NK-92 (cell line): ENCODE measurements around the gene RIPOR3.
"Not testable (repeated sequence)": the region's sequence is repeated elsewhere in the genome, so short reads cannot be mapped to it uniquely, and the experiment has no call there.

Source experiments
- DNase-seq: peaks from one replicate; lab custom pipeline; 2025; ENCODE audit not compliant: unreplicated experiment; lab: John Stamatoyannopoulos, UW

Gene RIPOR3

DNA sequence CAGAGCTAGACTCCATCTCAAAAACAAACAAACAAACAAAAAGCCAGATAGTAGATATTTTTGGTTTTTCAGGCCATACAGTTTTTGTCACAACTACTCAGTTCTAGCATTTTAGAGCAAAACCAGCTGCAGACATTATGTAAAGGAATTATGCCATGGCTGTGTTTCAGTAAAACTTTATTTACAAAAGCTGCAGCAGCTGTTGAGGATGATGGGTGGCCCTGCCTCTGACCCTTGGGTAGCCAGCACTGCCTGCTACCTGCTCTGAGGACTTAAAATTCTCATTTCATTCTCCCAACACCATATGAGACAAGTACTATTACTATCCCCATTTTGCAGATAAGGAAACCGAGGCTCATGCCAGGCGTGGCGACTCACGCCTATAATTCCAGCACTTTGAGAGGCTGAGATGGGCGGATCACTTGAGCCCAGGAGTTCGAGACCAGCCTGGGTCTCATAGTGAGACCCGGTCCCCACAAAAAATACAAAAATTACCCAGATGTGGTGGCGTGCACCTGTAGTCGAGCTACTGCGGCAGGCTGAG is 56.3 kb downstream of the RIPOR3 start:
- DNase-seq: no peak

DNA sequence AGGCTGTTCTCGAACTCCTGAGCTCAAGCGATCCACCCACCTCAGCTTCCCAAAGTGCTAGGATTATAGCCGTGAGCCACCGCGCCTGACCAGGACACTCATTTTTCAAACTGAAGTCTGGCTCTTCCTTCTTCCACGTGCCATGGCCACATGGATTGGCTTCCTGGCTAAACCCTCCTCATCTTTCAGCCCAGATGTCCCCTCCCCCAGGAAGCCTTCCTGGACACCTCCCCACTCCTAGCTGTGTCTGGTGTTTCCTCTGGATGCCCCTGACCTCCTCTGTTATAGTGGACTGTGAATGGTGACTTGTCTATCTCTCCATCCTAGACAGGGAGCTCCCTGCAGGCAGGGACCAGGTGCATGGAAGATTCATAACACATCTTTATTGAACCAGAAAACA is 57.2 kb downstream of the RIPOR3 start:
- no peak for DNase-seq

GRCh38 chr20:50633361-50633760 is 58.0 kb downstream of the RIPOR3 start:
- DNase-seq: no peak

GRCh38 chr20:50632701-50633100 is 58.6 kb downstream of the RIPOR3 start:
- DNase-seq: no peak

- DNase-seq: no peak
These were observed 59.1 kb downstream of the RIPOR3 start for GRCh38 chr20:50632236-50632635.

DNA sequence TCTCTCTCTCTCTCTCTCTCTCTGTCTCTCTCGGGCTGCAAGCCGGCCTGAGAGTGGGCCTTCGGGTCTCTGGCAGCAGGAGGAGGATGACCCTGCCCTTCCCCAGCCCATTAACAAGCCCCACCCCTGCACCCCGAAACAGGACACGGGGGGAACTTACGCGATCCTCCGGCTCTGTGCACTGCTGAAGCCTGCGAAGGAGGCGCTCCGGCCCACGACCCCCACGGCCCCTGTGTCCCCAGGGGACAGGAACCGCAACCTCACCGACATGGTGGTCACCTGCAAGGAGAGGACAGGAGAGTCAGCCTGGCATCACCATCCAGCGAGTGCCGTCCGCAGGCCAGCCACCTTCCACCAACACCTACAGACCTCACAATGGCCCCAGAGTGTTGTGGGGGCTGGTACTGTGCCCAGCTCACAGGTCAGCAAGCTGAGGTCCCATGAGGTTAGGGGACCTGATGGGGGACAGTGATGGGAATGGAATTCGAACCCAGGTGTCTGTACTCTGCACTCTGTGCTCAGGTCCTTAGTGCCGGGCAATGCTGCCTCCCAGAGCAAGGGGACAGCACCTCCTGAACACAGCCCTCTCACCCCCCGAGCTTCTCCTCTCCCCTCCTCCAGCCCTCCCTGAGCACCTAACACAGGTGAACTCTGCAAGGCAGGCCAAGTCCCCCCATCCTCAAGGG is 60.6 kb downstream of the RIPOR3 start:
- DNase-seq: no peak

- DNase-seq: no peak
These were observed 61.7 kb downstream of the RIPOR3 start for GRCh38 chr20:50629670-50630045.

DNA sequence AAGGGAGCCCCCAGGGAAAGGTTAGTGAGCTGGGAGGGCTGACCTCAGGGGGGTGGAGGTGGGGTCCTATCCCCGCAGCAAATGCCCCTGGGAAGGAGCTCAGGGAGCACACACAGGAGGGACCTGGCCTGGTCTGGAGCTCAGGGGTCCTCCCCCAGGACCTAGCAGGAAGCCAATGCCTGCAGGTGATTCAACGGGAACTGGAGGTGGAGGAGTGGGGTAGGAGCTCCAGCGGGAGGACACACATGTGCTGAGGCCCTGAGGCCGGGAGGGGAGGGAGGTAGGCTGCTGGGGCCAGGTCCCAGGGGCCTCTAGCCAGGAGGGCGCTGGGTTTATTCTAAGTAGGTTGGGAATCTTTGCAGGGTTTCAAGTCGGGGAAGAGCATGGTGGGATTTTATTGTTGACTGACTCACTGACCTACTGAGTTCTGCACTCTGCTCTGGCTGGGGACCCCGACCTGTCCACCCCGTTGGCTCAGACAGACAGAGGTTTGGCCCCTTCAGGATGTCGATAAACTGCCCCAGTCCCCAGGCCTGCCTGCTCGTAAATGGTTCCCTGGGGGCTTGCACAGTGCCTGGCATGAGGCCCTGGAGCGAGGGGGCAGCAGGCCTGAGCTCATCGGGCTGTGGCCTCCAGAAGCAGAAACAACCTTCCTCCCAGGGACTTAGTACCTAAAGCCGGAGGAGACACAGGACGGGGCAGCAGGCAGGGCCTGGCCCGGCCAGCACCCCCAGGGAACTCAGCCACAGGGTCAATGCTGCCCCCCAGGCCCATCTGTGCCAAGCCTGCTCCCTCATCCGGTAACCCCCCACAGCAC is 62.3 kb downstream of the RIPOR3 start:
- DNase-seq: no peak

DNA sequence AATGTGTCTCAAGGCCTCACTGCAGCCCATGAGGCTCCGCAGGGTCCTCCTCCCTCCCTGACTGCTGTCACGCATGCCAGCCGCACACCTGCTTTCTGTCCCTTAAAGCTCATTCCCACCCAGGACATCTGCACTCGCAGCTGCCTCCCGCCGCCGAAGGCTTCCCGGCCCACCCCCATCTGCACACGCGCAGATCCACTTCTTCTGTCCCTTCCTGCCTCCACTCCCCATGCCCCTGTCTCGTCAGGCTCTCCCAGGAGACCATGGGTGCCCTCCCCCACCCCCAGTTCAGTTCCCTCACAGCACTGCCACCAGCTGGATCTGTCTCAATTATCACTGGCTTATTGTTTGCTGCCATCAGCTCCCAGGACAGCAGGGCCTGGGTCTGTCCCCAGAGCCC is 63.0 kb downstream of the RIPOR3 start:
- no peak for DNase-seq

GRCh38 chr20:50627747-50628146 is 63.6 kb downstream of the RIPOR3 start:
- no peak for DNase-seq

- no peak for DNase-seq
These were observed 65.2 kb downstream of the RIPOR3 start for GRCh38 chr20:50625986-50626677.

DNA sequence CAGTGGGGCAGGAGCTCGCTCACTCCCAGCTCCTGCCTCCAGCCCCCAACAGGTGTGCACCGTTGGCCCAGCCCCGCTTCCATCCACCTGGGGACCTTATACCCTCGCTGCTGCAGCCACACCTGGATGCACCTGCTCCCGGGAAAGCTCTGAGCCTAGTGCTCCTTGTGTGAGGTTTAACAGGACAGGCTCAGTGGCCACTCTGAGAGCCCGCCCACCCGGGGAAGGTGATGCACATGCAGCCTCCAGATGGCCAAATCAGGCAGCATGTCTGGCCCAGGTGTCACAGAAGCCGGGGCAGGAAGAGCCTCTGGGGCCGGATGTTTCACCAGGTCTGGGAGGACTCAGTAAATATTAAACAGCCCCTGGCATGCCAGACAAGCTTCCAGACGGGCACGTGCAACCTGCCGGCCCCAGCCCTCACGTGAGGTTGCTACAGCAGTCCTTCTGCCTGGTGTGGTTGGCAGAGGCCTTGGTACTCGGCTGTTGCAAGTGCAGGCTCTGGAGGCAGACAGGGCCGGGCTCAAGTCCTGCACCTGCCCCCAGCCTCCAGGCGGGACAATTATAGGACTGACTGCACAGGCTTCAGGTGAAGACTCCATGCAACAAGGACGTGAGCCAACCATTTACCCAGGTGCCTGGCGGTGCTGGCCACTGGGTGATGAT is 66.9 kb downstream of the RIPOR3 start:
- no peak for DNase-seq

GRCh38 chr20:50621068-50621665 is 70.2 kb downstream of the RIPOR3 start:
- no peak for DNase-seq

GRCh38 chr20:50620459-50620858 is 70.9 kb downstream of the RIPOR3 start:
- DNase-seq: not testable (repeated sequence)

GRCh38 chr20:50618537-50618936 is 72.8 kb downstream of the RIPOR3 start:
- no peak for DNase-seq

GRCh38 chr20:50617022-50617421 is 74.3 kb downstream of the RIPOR3 start:
- DNase-seq: no peak

DNA sequence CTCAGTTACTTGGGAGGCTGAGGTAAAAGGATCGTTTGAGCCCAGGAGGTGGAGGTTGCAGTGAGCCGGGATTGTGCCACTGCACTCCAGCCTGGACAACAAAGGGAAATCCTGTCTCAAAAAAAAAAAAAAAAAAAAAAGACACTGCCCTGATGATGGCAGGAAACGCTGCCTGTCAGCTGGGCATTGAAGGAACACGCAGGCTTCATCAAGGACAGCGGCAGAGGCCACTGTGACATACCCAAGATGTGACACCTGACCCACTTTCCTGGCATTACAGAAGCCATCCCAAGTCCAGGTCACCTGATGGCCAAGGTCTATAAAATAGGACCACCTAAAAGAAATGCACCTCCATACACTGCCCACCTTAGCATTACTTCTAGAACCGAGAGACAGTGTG is 75.9 kb downstream of the RIPOR3 start:
- DNase-seq: no peak

- no peak for DNase-seq
These were observed 77.7 kb downstream of the RIPOR3 start for GRCh38 chr20:50613438-50614169.

DNA sequence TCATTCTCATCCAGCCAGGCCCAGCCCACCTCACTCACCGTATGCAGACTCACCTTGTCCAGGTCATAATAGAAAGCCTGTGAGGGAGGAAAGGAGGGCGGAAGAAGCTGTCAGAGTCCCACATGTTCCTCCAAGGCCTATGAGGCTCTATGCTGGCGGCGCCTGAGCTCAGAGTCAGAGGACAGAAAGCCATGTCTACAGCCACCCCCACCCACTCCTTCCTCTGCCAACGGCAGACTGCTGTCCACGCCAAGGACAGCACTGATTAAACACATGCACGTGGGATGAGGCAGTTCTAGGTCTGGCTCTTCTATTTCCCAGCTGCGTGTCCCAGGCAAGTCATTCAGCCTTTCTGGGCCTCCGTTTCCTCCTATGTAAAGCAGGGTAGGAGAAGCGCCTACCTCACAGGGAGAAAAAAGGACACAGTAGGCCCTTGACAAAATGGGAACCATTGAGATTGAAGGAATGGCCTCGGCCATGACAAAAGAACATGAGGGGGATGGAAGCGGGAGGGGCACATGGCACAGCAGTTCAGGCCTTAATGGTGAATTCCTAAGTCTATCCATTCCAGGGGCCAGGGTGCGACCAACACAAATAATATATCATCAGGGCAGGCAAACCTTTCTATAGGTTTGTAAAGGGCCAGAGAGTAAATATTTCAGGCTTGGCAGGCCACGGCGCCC is 80.1 kb downstream of the RIPOR3 start:
- DNase-seq: no peak
